ENCODE results near the gene TGFA.

The TGFA gene

GRCh38 chr2:70558195-70558808, 4.7 kb upstream of the TGFA start:
- no peak for TF ChIP-seq ZNF384 (IDR thresholded peaks at IDR 0.05)
- TF ChIP-seq BHLHE40 (IDR thresholded peaks at IDR 0.05; ENCODE audit: borderline replicate concordance) = no peak
- no peak for TF ChIP-seq SP1 (IDR thresholded peaks at IDR 0.05)
- TF ChIP-seq L3MBTL2 (conservative IDR thresholded peaks at IDR 0.05) = no peak
- no peak for TF ChIP-seq FOXM1 (IDR thresholded peaks at IDR 0.05; ENCODE audit: borderline replicate concordance)
- TF ChIP-seq CTBP1 (IDR thresholded peaks at IDR 0.05; ENCODE audit: borderline replicate concordance) = no peak
- TF ChIP-seq ARNT (IDR thresholded peaks at IDR 0.05) = no peak
- no peak for TF ChIP-seq SUZ12 (IDR thresholded peaks at IDR 0.05)
- TF ChIP-seq LEF1 (IDR thresholded peaks at IDR 0.05; ENCODE audit: borderline replicate concordance) = no peak
- TF ChIP-seq ELF4 (IDR thresholded peaks at IDR 0.05) = no peak
- TF ChIP-seq TARDBP (IDR thresholded peaks at IDR 0.05) = no peak
- no peak for TF ChIP-seq PKNOX1 (IDR thresholded peaks at IDR 0.05)
- TF ChIP-seq HDGF (IDR thresholded peaks at IDR 0.05; ENCODE audit: borderline replicate concordance) = no peak
- no peak for TF ChIP-seq FOXK2 (IDR thresholded peaks at IDR 0.05)
- no peak for TF ChIP-seq NFRKB (IDR thresholded peaks at IDR 0.05)
- CTCF ChIA-PET = interaction anchor here (0.7 to 1.4 kb wide), 2 partner anchors 86 to 254 kb away, joined by 3 to 5 read pairs; no protein-coding TSS in a partner anchor
- POLR2A ChIA-PET = no interaction called here
- no peak for DNase-seq (ENCODE audit: extremely low spot score)

GRCh38 chr2:70557171-70557838, 3.7 kb upstream of the TGFA start:
- no peak for TF ChIP-seq ELF4 (IDR thresholded peaks at IDR 0.05)
- no peak for TF ChIP-seq PKNOX1 (IDR thresholded peaks at IDR 0.05)
- TF ChIP-seq LEF1 (IDR thresholded peaks at IDR 0.05; ENCODE audit: borderline replicate concordance) = no peak
- TF ChIP-seq FOXK2 (IDR thresholded peaks at IDR 0.05) = no peak
- no peak for TF ChIP-seq NFRKB (IDR thresholded peaks at IDR 0.05)
- no peak for TF ChIP-seq HDGF (IDR thresholded peaks at IDR 0.05; ENCODE audit: borderline replicate concordance)
- TF ChIP-seq SUZ12 (IDR thresholded peaks at IDR 0.05) = no peak
- no peak for TF ChIP-seq SP1 (IDR thresholded peaks at IDR 0.05)
- no peak for TF ChIP-seq TARDBP (IDR thresholded peaks at IDR 0.05)
- TF ChIP-seq ZNF384 (IDR thresholded peaks at IDR 0.05) = no peak
- TF ChIP-seq FOXM1 (IDR thresholded peaks at IDR 0.05; ENCODE audit: borderline replicate concordance) = no peak
- TF ChIP-seq ARNT (IDR thresholded peaks at IDR 0.05) = no peak
- TF ChIP-seq BHLHE40 (IDR thresholded peaks at IDR 0.05; ENCODE audit: borderline replicate concordance) = no peak
- TF ChIP-seq L3MBTL2 (conservative IDR thresholded peaks at IDR 0.05) = no peak
- TF ChIP-seq CTBP1 (IDR thresholded peaks at IDR 0.05; ENCODE audit: borderline replicate concordance) = no peak
- no peak for TF ChIP-seq FOXA1 (IDR thresholded peaks at IDR 0.05)
- CTCF ChIA-PET = interaction anchor here (0.7 to 1.4 kb wide), 4 partner anchors 11 to 255 kb away, joined by 3 to 5 read pairs (median 4); partner anchors contain the start of gene FAM136A
- POLR2A ChIA-PET = no interaction called here
- no peak for DNase-seq (ENCODE audit: extremely low spot score)

GRCh38 chr2:70556608-70557007, 3.0 kb upstream of the TGFA start:
- ChIA-PET CTCF (interaction anchor here (1.1 kb wide), 1 partner anchor 10 kb away, joined by 4 read pairs; no protein-coding TSS in a partner anchor), POLR2A (no interaction called here)

GRCh38 chr2:70554338-70554892, 789 bp upstream of the TGFA start:
- DNase-seq (ENCODE audit: extremely low spot score) = no peak
- ChIA-PET CTCF (no interaction called here), POLR2A (no interaction called here)

More at GRCh38 chr2:70556608-70557007, 3.0 kb upstream of the TGFA start:
- DNase-seq (ENCODE audit: extremely low spot score) = no peak
- no peak for TF ChIP-seq SP1 (IDR thresholded peaks at IDR 0.05)
- TF ChIP-seq FOXM1 (IDR thresholded peaks at IDR 0.05; ENCODE audit: borderline replicate concordance) = no peak
- no peak for TF ChIP-seq FOXA1 (IDR thresholded peaks at IDR 0.05)
- TF ChIP-seq NFRKB (IDR thresholded peaks at IDR 0.05) = no peak
- no peak for TF ChIP-seq TARDBP (IDR thresholded peaks at IDR 0.05)

GRCh38 chr2:70553334-70553583, 367 bp downstream of the TGFA start:
- ChIA-PET POLR2A (no interaction called here), CTCF (interaction anchor here (1.2 kb wide), 1 partner anchor 65 kb away, joined by 6 read pairs; no protein-coding TSS in a partner anchor)
- TF ChIP-seq ARNT (IDR thresholded peaks at IDR 0.05) (no peak), TARDBP (IDR thresholded peaks at IDR 0.05) (no peak), SP1 (IDR thresholded peaks at IDR 0.05) (no peak), BHLHE40 (IDR thresholded peaks at IDR 0.05; ENCODE audit: borderline replicate concordance) (no peak), FOXA1 (IDR thresholded peaks at IDR 0.05) (no peak), L3MBTL2 (conservative IDR thresholded peaks at IDR 0.05) (no peak), SUZ12 (IDR thresholded peaks at IDR 0.05) (no peak)
- DNase-seq (ENCODE audit: extremely low spot score) = no peak

More at GRCh38 chr2:70554338-70554892, 789 bp upstream of the TGFA start:
- TF ChIP-seq ZNF384 (IDR thresholded peaks at IDR 0.05) (no peak), ARNT (IDR thresholded peaks at IDR 0.05) (no peak), SUZ12 (IDR thresholded peaks at IDR 0.05) (no peak), LEF1 (IDR thresholded peaks at IDR 0.05; ENCODE audit: borderline replicate concordance) (no peak), BHLHE40 (IDR thresholded peaks at IDR 0.05; ENCODE audit: borderline replicate concordance) (no peak), SP1 (IDR thresholded peaks at IDR 0.05) (no peak), FOXM1 (IDR thresholded peaks at IDR 0.05; ENCODE audit: borderline replicate concordance) (no peak), CTBP1 (IDR thresholded peaks at IDR 0.05; ENCODE audit: borderline replicate concordance) (no peak), NFRKB (IDR thresholded peaks at IDR 0.05) (no peak), ELF4 (IDR thresholded peaks at IDR 0.05) (no peak), L3MBTL2 (conservative IDR thresholded peaks at IDR 0.05) (no peak), PKNOX1 (IDR thresholded peaks at IDR 0.05) (no peak), FOXK2 (IDR thresholded peaks at IDR 0.05) (no peak), TARDBP (IDR thresholded peaks at IDR 0.05) (no peak), FOXA1 (IDR thresholded peaks at IDR 0.05) (no peak), HDGF (IDR thresholded peaks at IDR 0.05; ENCODE audit: borderline replicate concordance) (no peak)

All from HEK293T (cell line).